GM06990 (cell line): ENCODE data around the gene GPR68.
"Not testable (repeated sequence)": the region's sequence is repeated elsewhere in the genome, so short reads cannot be mapped to it uniquely, and the experiment has no call there.

Experiments used
- DNase-seq: peaks from one replicate; pipeline ENCODE4 v3.0.0-alpha.2; 2011; ENCODE audit not compliant: insufficient read length; ENCODE audit errors: extremely low read depth
- H3K27me3 ChIP-seq: replicated peaks from 2 replicates; pipeline ENCODE4 v1.6.0; 2011; ENCODE audit warnings: low read length; ENCODE audit not compliant: control insufficient read depth, insufficient read depth
- H3K36me3 ChIP-seq: 2 replicates; pipeline ENCODE4 v1.5.1; 2011; ENCODE audit warnings: low read length; ENCODE audit not compliant: control insufficient read depth, insufficient read depth
- H3K4me3 ChIP-seq: replicated peaks from 2 replicates; pipeline ENCODE4 v1.5.1; 2011; ENCODE audit warnings: low read depth, mild to moderate bottlenecking, control low read depth, low read length
- CTCF ChIP-seq: IDR thresholded peaks from 2 replicates; pipeline ENCODE4 v1.5.1; 2011; ENCODE audit warnings: low read length, control low read depth, mild to moderate bottlenecking, inconsistent platforms; ENCODE audit not compliant: insufficient read depth, poor library complexity, severe bottlenecking

The GPR68 gene

GRCh38 chr14:91204657-91205056, 39.8 kb downstream of the GPR68 start:
- Histone ChIP-seq H3K27me3 (no peaks in the 10 kb centered on the region), H3K36me3 (peaks cover 20% of the 10 kb centered on the region), H3K4me3 (no peak overlapping the region)
- TF ChIP-seq CTCF, result no peak
- no peak for DNase-seq

GRCh38 chr14:91202234-91202974, 42.1 kb downstream of the GPR68 start:
- no peak for DNase-seq
- no peaks in the 10 kb centered on the region for H3K27me3 ChIP-seq
- H3K4me3 ChIP-seq, result no peak overlapping the region
- TF ChIP-seq CTCF, result no peak
- peaks cover 22% of the 10 kb centered on the region for H3K36me3 ChIP-seq

DNA sequence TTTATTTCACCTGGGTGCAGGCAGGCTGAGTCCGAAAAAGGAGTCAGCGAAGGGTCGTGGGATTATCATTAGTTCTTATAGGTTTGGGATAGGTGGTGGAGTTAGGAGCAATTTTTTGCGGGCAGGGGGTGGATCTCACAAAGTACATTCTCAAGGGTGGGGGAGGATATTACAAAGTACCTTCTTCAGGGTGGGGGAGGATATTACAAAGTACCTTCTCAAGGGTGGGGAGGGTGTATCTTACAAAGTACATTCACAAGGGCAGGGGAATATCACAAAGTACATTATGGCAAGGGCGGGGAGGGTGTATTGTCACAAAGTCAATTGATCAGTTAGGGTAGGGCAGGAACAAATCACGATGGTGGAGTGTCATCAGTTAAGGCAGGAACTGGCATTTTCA, 43.7 kb downstream of the GPR68 start:
- H3K27me3 ChIP-seq, DNase-seq, H3K4me3 ChIP-seq: not testable (repeated sequence)
- peaks cover 22% of the 10 kb centered on the region for H3K36me3 ChIP-seq

- DNase-seq, result no peak
- no peak for TF ChIP-seq CTCF
- H3K27me3 ChIP-seq, result no peaks in the 10 kb centered on the region
- peaks cover 15% of the 10 kb centered on the region for H3K36me3 ChIP-seq
- no peak overlapping the region for H3K4me3 ChIP-seq
Measured at GRCh38 chr14:91197631-91198030, 46.9 kb downstream of the GPR68 start.

- no peak for TF ChIP-seq CTCF
- no peak for DNase-seq
- Histone ChIP-seq H3K36me3 (peaks cover 17% of the 10 kb centered on the region), H3K4me3 (no peak overlapping the region), H3K27me3 (no peaks in the 10 kb centered on the region)
Measured at GRCh38 chr14:91195881-91196280, 48.6 kb downstream of the GPR68 start.

GRCh38 chr14:91193069-91193468, 51.4 kb downstream of the GPR68 start:
- TF ChIP-seq CTCF, result no peak
- Histone ChIP-seq H3K4me3 (no peak overlapping the region), H3K27me3 (no peaks in the 10 kb centered on the region), H3K36me3 (peaks cover 30% of the 10 kb centered on the region)
- no peak for DNase-seq
